Measurements from ENCODE around the gene MALT1. TPM values are rescaled to one million over a fixed set of nuclear protein-coding genes. Genes with fewer than 3 reads are reported as not detected.

The MALT1 gene
- total RNA-seq, 3 donors from 2014 or later (not counting 1 experiment from before 2014, with no cell fraction given) = 49.8 to 55.8 (median 54.5) TPM

DNA sequence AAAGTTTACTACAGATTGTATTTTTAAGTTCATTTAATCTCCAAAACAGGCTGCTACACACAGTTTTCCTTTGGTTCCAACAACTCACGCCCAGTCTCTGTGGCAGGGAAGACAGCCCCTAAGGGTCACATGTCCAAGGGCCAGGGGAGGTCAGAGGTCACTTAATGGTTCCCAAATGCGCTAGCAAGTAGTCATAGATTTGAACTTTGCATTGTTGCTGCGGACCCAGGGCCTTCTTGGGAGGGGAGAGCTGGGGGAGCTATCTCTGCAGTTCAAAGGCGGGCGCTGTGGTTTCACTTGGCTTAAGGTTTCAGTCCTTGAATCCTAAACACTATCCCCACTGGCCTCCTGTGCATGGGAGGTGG, 118.6 kb downstream of the MALT1 start:
- no peaks in the 10 kb centered on the region for H3K4me1 Mint-ChIP-seq
- H3K27ac ChIP-seq (ENCODE audit: low read length) = no peak overlapping the region
- intact Hi-C loops (cut with micrococcal nuclease) = no loop called here

DNA sequence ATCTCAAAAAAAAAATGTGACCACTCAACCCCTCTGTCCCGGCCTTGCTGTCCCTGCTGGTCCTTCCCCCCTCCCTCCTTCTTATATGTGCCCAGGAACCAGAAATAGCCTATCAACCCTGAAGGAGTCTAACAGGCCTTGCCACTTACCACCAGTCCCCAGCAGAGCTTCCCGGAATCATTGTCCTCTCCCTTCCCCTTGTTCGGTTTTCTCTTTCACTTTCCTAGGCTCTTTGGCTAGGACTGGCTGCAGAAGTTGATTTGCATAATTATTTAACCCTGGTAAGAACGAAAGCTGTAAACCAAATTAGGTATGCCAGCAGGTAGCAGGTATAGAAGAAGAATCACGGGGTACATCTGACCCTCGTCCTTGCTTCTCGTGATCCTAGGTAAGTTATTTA, 120.8 kb downstream of the MALT1 start:
- no peaks in the 10 kb centered on the region for H3K27me3 ChIP-seq (ENCODE audit: control insufficient read depth, insufficient read depth, low read length)
- Mint-ChIP-seq H3K4me3 (no peak overlapping the region), H3K9me3 (no peaks in the 10 kb centered on the region), H3K27ac (no peak overlapping the region), H3K4me1 (no peaks in the 10 kb centered on the region), H3K27me3 (ENCODE audit: low read depth in 2 of 2) (no peaks in the 10 kb centered on the region), H3K36me3 (no peaks in the 10 kb centered on the region)
- 76% methylated on average over 7 of the region's 7 CpGs for WGBS (ENCODE audit: insufficient coverage)
- TF ChIP-seq, protein P1, sequence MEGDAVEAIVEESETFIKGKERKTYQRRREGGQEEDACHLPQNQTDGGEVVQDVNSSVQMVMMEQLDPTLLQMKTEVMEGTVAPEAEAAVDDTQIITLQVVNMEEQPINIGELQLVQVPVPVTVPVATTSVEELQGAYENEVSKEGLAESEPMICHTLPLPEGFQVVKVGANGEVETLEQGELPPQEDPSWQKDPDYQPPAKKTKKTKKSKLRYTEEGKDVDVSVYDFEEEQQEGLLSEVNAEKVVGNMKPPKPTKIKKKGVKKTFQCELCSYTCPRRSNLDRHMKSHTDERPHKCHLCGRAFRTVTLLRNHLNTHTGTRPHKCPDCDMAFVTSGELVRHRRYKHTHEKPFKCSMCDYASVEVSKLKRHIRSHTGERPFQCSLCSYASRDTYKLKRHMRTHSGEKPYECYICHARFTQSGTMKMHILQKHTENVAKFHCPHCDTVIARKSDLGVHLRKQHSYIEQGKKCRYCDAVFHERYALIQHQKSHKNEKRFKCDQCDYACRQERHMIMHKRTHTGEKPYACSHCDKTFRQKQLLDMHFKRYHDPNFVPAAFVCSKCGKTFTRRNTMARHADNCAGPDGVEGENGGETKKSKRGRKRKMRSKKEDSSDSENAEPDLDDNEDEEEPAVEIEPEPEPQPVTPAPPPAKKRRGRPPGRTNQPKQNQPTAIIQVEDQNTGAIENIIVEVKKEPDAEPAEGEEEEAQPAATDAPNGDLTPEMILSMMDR (IDR thresholded peaks at IDR 0.05) = no peak
- no peaks in the 10 kb centered on the region for H3K36me3 ChIP-seq (ENCODE audit: control insufficient read depth, insufficient read depth, low read length)
- intact Hi-C loops (cut with micrococcal nuclease) = no loop called here
- H3K4me1 ChIP-seq (ENCODE audit: control insufficient read depth, insufficient read depth, low read length) = no peaks in the 10 kb centered on the region
- H3K4me3 ChIP-seq (ENCODE audit: low read length) = no peak overlapping the region
- H3K27ac ChIP-seq (ENCODE audit: low read length) = no peak overlapping the region
- DNase-seq = no peak
- ATAC-seq = no peak
- no peaks in the 10 kb centered on the region for H3K9me3 ChIP-seq (ENCODE audit: control insufficient read depth, insufficient read depth, low read length)

More for the DNA sequence above, 118.6 kb downstream of the MALT1 start:
- Mint-ChIP-seq H3K9me3 (no peaks in the 10 kb centered on the region), H3K27ac (no peak overlapping the region), H3K36me3 (no peaks in the 10 kb centered on the region), H3K27me3 (ENCODE audit: low read depth in 2 of 2) (peaks cover 0 to 4% of the 10 kb centered on the region in 2 donors), H3K4me3 (no peak overlapping the region)
- Histone ChIP-seq H3K4me1 (ENCODE audit: control insufficient read depth, insufficient read depth, low read length) (no peaks in the 10 kb centered on the region), H3K9me3 (ENCODE audit: control insufficient read depth, insufficient read depth, low read length) (no peaks in the 10 kb centered on the region), H3K4me3 (ENCODE audit: low read length) (no peak overlapping the region), H3K36me3 (ENCODE audit: control insufficient read depth, insufficient read depth, low read length) (no peaks in the 10 kb centered on the region), H3K27me3 (ENCODE audit: control insufficient read depth, insufficient read depth, low read length) (no peaks in the 10 kb centered on the region)
- DNase-seq (no peak), ATAC-seq (no peak)
- 82% methylated on average over 3 of the region's 5 CpGs for WGBS (ENCODE audit: insufficient coverage)
- TF ChIP-seq, protein P1 (IDR thresholded peaks at IDR 0.05) = no peak

DNA sequence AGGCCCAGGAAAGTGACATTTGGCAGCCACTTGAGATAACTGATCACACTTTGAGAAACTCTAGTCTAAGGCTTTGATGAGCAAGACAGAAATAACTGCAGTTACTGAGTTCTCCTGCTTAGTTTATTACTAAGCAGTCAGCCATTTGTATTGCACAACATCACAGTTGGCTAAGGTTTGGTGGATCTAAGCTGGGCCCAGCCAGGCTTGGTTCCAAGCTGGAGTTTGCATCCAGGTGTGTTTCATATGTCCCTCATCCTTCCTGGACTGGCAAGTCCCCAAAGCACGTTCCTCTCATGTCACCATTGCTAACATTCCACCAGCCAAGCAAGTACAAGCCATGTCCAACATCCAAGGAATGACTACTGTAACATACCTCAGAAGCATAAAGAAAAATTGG, 122.1 kb downstream of the MALT1 start:
- Mint-ChIP-seq H3K9me3 (no peaks in the 10 kb centered on the region), H3K27ac (no peak overlapping the region), H3K27me3 (ENCODE audit: low read depth in 2 of 2) (no peaks in the 10 kb centered on the region), H3K4me1 (no peaks in the 10 kb centered on the region), H3K4me3 (no peak overlapping the region), H3K36me3 (no peaks in the 10 kb centered on the region)
- DNase-seq = no peak
- 76% methylated on average over 1 of the region's 1 CpG for WGBS (ENCODE audit: insufficient coverage)
- Histone ChIP-seq H3K4me1 (ENCODE audit: control insufficient read depth, insufficient read depth, low read length) (no peaks in the 10 kb centered on the region), H3K27me3 (ENCODE audit: control insufficient read depth, insufficient read depth, low read length) (no peaks in the 10 kb centered on the region), H3K4me3 (ENCODE audit: low read length) (no peak overlapping the region), H3K27ac (ENCODE audit: low read length) (no peak overlapping the region), H3K9me3 (ENCODE audit: control insufficient read depth, insufficient read depth, low read length) (no peaks in the 10 kb centered on the region), H3K36me3 (ENCODE audit: control insufficient read depth, insufficient read depth, low read length) (no peaks in the 10 kb centered on the region)
- TF ChIP-seq, protein P1 (IDR thresholded peaks at IDR 0.05) = no peak
- intact Hi-C loops (cut with micrococcal nuclease) = no loop called here
- no peak for ATAC-seq

DNA sequence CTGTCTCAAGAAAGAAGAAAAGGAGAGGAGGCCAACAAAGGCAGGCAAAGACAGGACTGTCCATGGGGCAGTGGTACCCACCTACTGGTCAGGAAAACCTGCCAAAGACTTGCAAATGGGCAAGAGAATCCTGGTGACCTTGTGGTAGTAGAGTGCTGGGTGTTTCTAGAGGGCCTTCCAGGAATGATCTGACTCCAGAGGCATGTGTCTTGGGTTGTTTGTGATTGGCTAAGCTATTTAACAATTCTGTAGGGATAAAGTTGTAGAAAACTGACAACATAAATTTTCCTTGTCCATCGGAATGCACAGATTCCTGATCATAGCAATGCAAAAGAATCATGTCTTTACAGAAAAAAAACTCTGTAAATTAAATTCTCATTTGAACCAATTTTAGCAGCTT, 125.0 kb downstream of the MALT1 start:
- Histone ChIP-seq H3K9me3 (ENCODE audit: control insufficient read depth, insufficient read depth, low read length) (no peaks in the 10 kb centered on the region), H3K36me3 (ENCODE audit: control insufficient read depth, insufficient read depth, low read length) (no peaks in the 10 kb centered on the region), H3K4me1 (ENCODE audit: control insufficient read depth, insufficient read depth, low read length) (no peaks in the 10 kb centered on the region), H3K27me3 (ENCODE audit: control insufficient read depth, insufficient read depth, low read length) (no peaks in the 10 kb centered on the region), H3K4me3 (ENCODE audit: low read length) (no peak overlapping the region), H3K27ac (ENCODE audit: low read length) (no peak overlapping the region)
- intact Hi-C loops (cut with micrococcal nuclease) = no loop called here
- Mint-ChIP-seq H3K27ac (no peak overlapping the region), H3K36me3 (no peaks in the 10 kb centered on the region), H3K9me3 (no peaks in the 10 kb centered on the region), H3K4me3 (no peak overlapping the region), H3K4me1 (no peaks in the 10 kb centered on the region), H3K27me3 (ENCODE audit: low read depth in 2 of 2) (no peaks in the 10 kb centered on the region)
- TF ChIP-seq, protein P1 (IDR thresholded peaks at IDR 0.05) = no peak
- ATAC-seq = no peak
- DNase-seq = no peak
- 83% methylated on average over 1 of the region's 1 CpG for WGBS (ENCODE audit: insufficient coverage)

Data from natural killer cell (primary cell).